Measurements from ENCODE around the gene CCDC90B. TPM values are rescaled to one million over a fixed set of nuclear protein-coding genes. Genes with fewer than 3 reads are reported as not detected.
A peak's percentile ranks its signal among the peaks of the same experiment; 100 is the strongest.

Gene CCDC90B
- total and polyA plus RNA-seq, 4 donors: 18.8 to 40.5 (median 28.1) TPM

DNA sequence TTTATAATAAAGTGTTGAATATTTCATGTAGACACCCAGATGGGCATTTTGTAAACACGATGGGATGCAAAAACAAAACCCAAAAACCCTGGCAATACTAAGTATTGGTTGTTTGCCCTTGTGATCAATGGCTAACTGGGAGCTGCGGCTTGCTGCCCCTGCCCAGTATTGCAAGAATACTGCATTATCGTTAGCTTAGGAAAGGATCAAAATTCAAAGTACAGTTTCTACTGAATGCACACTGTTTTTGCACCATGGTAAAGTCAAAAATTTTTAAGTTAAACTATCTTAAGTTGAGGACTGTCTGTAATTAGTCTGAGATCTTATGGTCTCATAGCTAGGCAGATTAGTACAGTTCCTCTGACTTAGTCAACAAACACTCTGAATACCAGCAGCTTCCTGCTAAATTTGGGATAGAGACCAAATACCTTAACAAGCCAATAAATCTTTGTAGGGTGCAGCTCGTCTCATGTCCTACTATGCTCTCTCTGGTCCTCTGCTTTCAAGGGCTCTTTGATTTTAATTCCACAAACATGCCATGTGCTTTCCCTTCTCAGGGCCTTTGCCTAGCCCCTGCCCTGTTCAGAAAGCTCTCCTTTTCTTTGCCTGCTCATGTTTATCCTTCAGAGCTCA is 4.0 kb downstream of the CCDC90B start:
- Histone ChIP-seq H3K36me3 (ENCODE audit: control insufficient read depth in 4 of 4, insufficient read depth in 3 of 4, low read depth in 1 of 4, low read length in 3 of 4) (peaks cover 0 to 12% (median 8%) of the 10 kb centered on the region in 4 donors), H3K9me3 (ENCODE audit: control insufficient read depth in 4 of 4, low read length in 3 of 4) (no peaks in the 10 kb centered on the region), H3K27ac (ENCODE audit: low read depth in 1 of 2, low read length in 2 of 2) (peak overlapping the region in 1 of 2 donors; percentile 14), H3K4me3 (ENCODE audit: low read depth in 1 of 3, low read length in 3 of 3) (peak overlapping the region in 1 of 3 donors; percentile 2), H3K4me1 (ENCODE audit: control insufficient read depth in 4 of 4, insufficient read depth in 4 of 4, low read length in 3 of 4) (peaks cover 9 to 50% (median 27%) of the 10 kb centered on the region in 4 donors), H3K9ac (ENCODE audit: low read depth in 1 of 2, low read length in 2 of 2) (peak overlapping the region; percentile 31 to 34), H3K27me3 (ENCODE audit: control insufficient read depth in 4 of 4, insufficient read depth in 4 of 4, low read length in 3 of 4) (no peaks in the 10 kb centered on the region)
- 28% methylated on average over 4 of the region's 4 CpGs for WGBS
- no peak for DNase-seq (ENCODE audit: low spot score)
- TF ChIP-seq SP1 (IDR thresholded peaks at IDR 0.05): peak; percentile 57
- no peak for TF ChIP-seq NR2F2 (IDR thresholded peaks at IDR 0.05)
- TF ChIP-seq HNF4A (conservative IDR thresholded peaks at IDR 0.05): peak; percentile 74 to 80

DNA sequence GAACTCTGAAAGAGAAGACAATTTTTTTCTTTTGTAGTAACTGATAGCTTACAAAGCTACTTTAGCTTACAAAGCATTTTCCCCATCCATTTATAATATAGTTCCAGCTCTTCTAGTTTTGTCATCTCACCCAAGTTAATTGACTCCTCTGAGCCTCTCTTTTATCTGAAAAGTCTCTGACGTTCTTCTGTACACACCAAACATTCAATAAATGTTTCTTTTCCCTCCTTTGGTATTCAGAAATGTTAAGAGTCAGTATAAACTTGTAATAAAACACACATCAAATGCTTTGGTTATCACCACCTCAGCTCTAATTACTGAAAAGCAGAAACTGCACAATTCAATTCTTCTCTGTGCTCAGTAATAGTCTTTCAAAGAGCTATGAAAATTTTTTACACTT is 5.9 kb downstream of the CCDC90B start:
- DNase-seq (ENCODE audit: low spot score): no peak
- no peaks in the 10 kb centered on the region for H3K9me3 ChIP-seq (ENCODE audit: control insufficient read depth in 4 of 4, low read length in 3 of 4)
- no peak overlapping the region for H3K27ac ChIP-seq (ENCODE audit: low read depth in 1 of 2, low read length in 2 of 2)
- H3K4me1 ChIP-seq (ENCODE audit: control insufficient read depth in 4 of 4, insufficient read depth in 4 of 4, low read length in 3 of 4): peaks cover 9 to 47% (median 27%) of the 10 kb centered on the region in 4 donors
- TF ChIP-seq ATF3 (IDR thresholded peaks at IDR 0.05): no peak
- TF ChIP-seq SP1 (IDR thresholded peaks at IDR 0.05): no peak
- no peak for TF ChIP-seq JUND (IDR thresholded peaks at IDR 0.05)
- no peak for TF ChIP-seq FOXA1 (IDR thresholded peaks at IDR 0.05)
- no peak for TF ChIP-seq GABPA (IDR thresholded peaks at IDR 0.05 in 1 of 2, conservative IDR thresholded peaks at IDR 0.05 in 1 of 2)
- no peak for TF ChIP-seq RAD21 (IDR thresholded peaks at IDR 0.05)
- H3K9ac ChIP-seq (ENCODE audit: low read depth in 1 of 2, low read length in 2 of 2): no peak overlapping the region
- H3K36me3 ChIP-seq (ENCODE audit: control insufficient read depth in 4 of 4, insufficient read depth in 3 of 4, low read depth in 1 of 4, low read length in 3 of 4): peaks cover 1 to 23% (median 17%) of the 10 kb centered on the region in 4 donors
- 63% methylated on average over 1 of the region's 1 CpG for WGBS
- H3K27me3 ChIP-seq (ENCODE audit: control insufficient read depth in 4 of 4, insufficient read depth in 4 of 4, low read length in 3 of 4): no peaks in the 10 kb centered on the region
- no peak overlapping the region for H3K4me3 ChIP-seq (ENCODE audit: low read depth in 1 of 3, low read length in 3 of 3)

- peaks cover 1 to 35% (median 27%) of the 10 kb centered on the region in 4 donors for H3K36me3 ChIP-seq (ENCODE audit: control insufficient read depth in 4 of 4, insufficient read depth in 3 of 4, low read depth in 1 of 4, low read length in 3 of 4)
- peaks cover 3 to 28% (median 16%) of the 10 kb centered on the region in 4 donors for H3K4me1 ChIP-seq (ENCODE audit: control insufficient read depth in 4 of 4, insufficient read depth in 4 of 4, low read length in 3 of 4)
- H3K27ac ChIP-seq (ENCODE audit: low read depth in 1 of 2, low read length in 2 of 2): no peak overlapping the region
These were observed 7.8 kb downstream of the CCDC90B start for GRCh38 chr11:83278351-83278750.

More at GRCh38 chr11:83278351-83278750, 7.8 kb downstream of the CCDC90B start:
- Histone ChIP-seq H3K27me3 (ENCODE audit: control insufficient read depth in 4 of 4, insufficient read depth in 4 of 4, low read length in 3 of 4) (no peaks in the 10 kb centered on the region), H3K9me3 (ENCODE audit: control insufficient read depth in 4 of 4, low read length in 3 of 4) (no peaks in the 10 kb centered on the region), H3K9ac (ENCODE audit: low read depth in 1 of 2, low read length in 2 of 2) (no peak overlapping the region), H3K4me3 (ENCODE audit: low read depth in 1 of 3, low read length in 3 of 3) (no peak overlapping the region)
- DNase-seq (ENCODE audit: low spot score): no peak
- no peak for TF ChIP-seq RAD21 (IDR thresholded peaks at IDR 0.05)
- TF ChIP-seq JUND (IDR thresholded peaks at IDR 0.05): no peak
- no peak for TF ChIP-seq NR2F2 (IDR thresholded peaks at IDR 0.05)
- no peak for TF ChIP-seq RXRA (IDR thresholded peaks at IDR 0.05)
- no peak for TF ChIP-seq CTCF (IDR thresholded peaks at IDR 0.05; ENCODE audit: low read depth, low read length, missing input control)
- TF ChIP-seq TAF1 (conservative IDR thresholded peaks at IDR 0.05): no peak
- no peak for TF ChIP-seq ATF3 (IDR thresholded peaks at IDR 0.05)
- TF ChIP-seq MAX (IDR thresholded peaks at IDR 0.05): no peak
- TF ChIP-seq, protein P1, sequence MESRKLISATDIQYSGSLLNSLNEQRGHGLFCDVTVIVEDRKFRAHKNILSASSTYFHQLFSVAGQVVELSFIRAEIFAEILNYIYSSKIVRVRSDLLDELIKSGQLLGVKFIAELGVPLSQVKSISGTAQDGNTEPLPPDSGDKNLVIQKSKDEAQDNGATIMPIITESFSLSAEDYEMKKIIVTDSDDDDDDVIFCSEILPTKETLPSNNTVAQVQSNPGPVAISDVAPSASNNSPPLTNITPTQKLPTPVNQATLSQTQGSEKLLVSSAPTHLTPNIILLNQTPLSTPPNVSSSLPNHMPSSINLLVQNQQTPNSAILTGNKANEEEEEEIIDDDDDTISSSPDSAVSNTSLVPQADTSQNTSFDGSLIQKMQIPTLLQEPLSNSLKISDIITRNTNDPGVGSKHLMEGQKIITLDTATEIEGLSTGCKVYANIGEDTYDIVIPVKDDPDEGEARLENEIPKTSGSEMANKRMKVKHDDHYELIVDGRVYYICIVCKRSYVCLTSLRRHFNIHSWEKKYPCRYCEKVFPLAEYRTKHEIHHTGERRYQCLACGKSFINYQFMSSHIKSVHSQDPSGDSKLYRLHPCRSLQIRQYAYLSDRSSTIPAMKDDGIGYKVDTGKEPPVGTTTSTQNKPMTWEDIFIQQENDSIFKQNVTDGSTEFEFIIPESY (IDR thresholded peaks at IDR 0.05): no peak
- TF ChIP-seq, protein P2, sequence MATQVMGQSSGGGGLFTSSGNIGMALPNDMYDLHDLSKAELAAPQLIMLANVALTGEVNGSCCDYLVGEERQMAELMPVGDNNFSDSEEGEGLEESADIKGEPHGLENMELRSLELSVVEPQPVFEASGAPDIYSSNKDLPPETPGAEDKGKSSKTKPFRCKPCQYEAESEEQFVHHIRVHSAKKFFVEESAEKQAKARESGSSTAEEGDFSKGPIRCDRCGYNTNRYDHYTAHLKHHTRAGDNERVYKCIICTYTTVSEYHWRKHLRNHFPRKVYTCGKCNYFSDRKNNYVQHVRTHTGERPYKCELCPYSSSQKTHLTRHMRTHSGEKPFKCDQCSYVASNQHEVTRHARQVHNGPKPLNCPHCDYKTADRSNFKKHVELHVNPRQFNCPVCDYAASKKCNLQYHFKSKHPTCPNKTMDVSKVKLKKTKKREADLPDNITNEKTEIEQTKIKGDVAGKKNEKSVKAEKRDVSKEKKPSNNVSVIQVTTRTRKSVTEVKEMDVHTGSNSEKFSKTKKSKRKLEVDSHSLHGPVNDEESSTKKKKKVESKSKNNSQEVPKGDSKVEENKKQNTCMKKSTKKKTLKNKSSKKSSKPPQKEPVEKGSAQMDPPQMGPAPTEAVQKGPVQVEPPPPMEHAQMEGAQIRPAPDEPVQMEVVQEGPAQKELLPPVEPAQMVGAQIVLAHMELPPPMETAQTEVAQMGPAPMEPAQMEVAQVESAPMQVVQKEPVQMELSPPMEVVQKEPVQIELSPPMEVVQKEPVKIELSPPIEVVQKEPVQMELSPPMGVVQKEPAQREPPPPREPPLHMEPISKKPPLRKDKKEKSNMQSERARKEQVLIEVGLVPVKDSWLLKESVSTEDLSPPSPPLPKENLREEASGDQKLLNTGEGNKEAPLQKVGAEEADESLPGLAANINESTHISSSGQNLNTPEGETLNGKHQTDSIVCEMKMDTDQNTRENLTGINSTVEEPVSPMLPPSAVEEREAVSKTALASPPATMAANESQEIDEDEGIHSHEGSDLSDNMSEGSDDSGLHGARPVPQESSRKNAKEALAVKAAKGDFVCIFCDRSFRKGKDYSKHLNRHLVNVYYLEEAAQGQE (IDR thresholded peaks at IDR 0.05): no peak
- TF ChIP-seq FOXA2 (IDR thresholded peaks at IDR 0.05): no peak
- TF ChIP-seq GABPA (IDR thresholded peaks at IDR 0.05 in 1 of 2, conservative IDR thresholded peaks at IDR 0.05 in 1 of 2): no peak
- TF ChIP-seq FOXA1 (IDR thresholded peaks at IDR 0.05): no peak
- no peak for TF ChIP-seq HNF4G (IDR thresholded peaks at IDR 0.05)

Measured in liver (tissue), 9 donors.